HCT116 (cell line): ENCODE results near the gene SAYSD1. TPM values are rescaled to one million over a fixed set of nuclear protein-coding genes. Genes with fewer than 3 reads are reported as not detected.

Experiments used
- ATAC-seq: fragments of 200-7000 bp; cut with Tn5 transposase; 2 replicates; pipeline ENCODE4 v1.9.1; 2020; ENCODE audit warnings: mild to moderate bottlenecking, moderate library complexity
- BruUV-seq: library from RNA; stranded (reverse); fragments of 400-500 nt; replicated peaks from 2 replicates; lab custom pipeline; 2021; lab: Mats Ljungman, UMichigan
- CTCF ChIA-PET: fragments of 300-600 bp; sonication (Branson Sonifier 250); formaldehyde crosslinking; loops from one replicate; lab custom pipeline; 2021; ENCODE audit warnings: antibody characterized with exemption; lab: Charles Lee
- POLR2A ChIA-PET: fragments of 300-600, 350-600 bp; sonication (Branson Sonifier 250); formaldehyde crosslinking; loops from one replicate; lab custom pipeline; 2021; ENCODE audit warnings: antibody characterized with exemption; lab: Charles Lee
- RAD21 ChIA-PET, 2 experiments: fragments of 300-600 bp; sonication (Branson Sonifier 250); formaldehyde crosslinking; loops; one replicate each; lab custom pipeline; 2023; ENCODE audit warnings: low total read pairs in 2 of 2; ENCODE audit not compliant: uncharacterized antibody in 2 of 2, unreplicated experiment in 2 of 2, low non-redundant PET in 1 of 2; lab: Charles Lee
- DNase-seq: peaks from one replicate; pipeline ENCODE4 v3.0.0-alpha.2; 2010; ENCODE audit warnings: low read depth, low spot score
- H2AFZ ChIP-seq: fragments of 200-600 bp; shearing (Covaris generic), sonication (generic); 2 replicates; pipeline ENCODE4 v1.6.1; 2017; ENCODE audit warnings: low read depth, mixed run types, mixed read lengths, antibody characterized with exemption, low read length; ENCODE audit not compliant: poor library complexity, severe bottlenecking
- H3K27ac ChIP-seq: 2 replicates; pipeline ENCODE4 v1.5.1; 2012; ENCODE audit warnings: low read depth, low read length
- H3K27me3 ChIP-seq: fragments of 200-600 bp; sonication (generic); 2 replicates; pipeline ENCODE4 v1.6.1; 2016; ENCODE audit warnings: mixed run types, low read length, mixed read lengths; ENCODE audit not compliant: insufficient read depth
- H3K36me3 ChIP-seq, 2 experiments: fragments of 200-500 bp in 1 of 2; fragments of 200-600 bp in 1 of 2; sonication (Bioruptor generic) in 1 of 2; sonication (generic) in 1 of 2; 2 replicates each; pipeline versions ENCODE4 v1.5.1 to v1.6.1; 2014 to 2016; ENCODE audit warnings: low read length in 2 of 2, inconsistent platforms in 1 of 2, mixed read lengths in 1 of 2, mixed run types in 1 of 2; ENCODE audit not compliant: insufficient read depth in 2 of 2, control insufficient read depth in 1 of 2
- H3K4me1 ChIP-seq, 2 experiments: fragments of 200-600 bp in 1 of 2; sonication (generic) in 1 of 2; 2 replicates each; pipeline versions ENCODE4 v1.5.1 to v1.6.1; 2012 to 2017; ENCODE audit warnings: low read length in 2 of 2, inconsistent platforms in 1 of 2, mild to moderate bottlenecking in 1 of 2, mixed read lengths in 1 of 2, mixed run types in 1 of 2, moderate library complexity in 1 of 2; ENCODE audit not compliant: insufficient read depth in 2 of 2, control insufficient read depth in 1 of 2
- H3K4me2 ChIP-seq: fragments of 200-600 bp; sonication (generic); 2 replicates; pipeline ENCODE4 v1.6.1; 2017; ENCODE audit warnings: mixed run types, low read length, mixed read lengths
- H3K4me3 ChIP-seq, 2 experiments: fragments of 200-600 bp in 1 of 2; sonication (generic) in 1 of 2; replicated peaks in 1 of 2; 2 replicates each; pipeline ENCODE4 v1.5.1; 2011 to 2016; ENCODE audit warnings: low read length in 2 of 2, control low read depth in 1 of 2, low read depth in 1 of 2, mild to moderate bottlenecking in 1 of 2, mixed read lengths in 1 of 2, mixed run types in 1 of 2
- H3K79me2 ChIP-seq: fragments of 200-600 bp; sonication (generic); 2 replicates; pipeline ENCODE4 v1.6.1; 2017; ENCODE audit warnings: mild to moderate bottlenecking, mixed run types, low read length, moderate library complexity, mixed read lengths; ENCODE audit not compliant: insufficient read depth
- H3K9ac ChIP-seq: fragments of 200-600 bp; sonication (generic); 2 replicates; pipeline ENCODE4 v1.6.1; 2016; ENCODE audit warnings: low read length, mixed read lengths
- H3K9me2 ChIP-seq: fragments of 200-600 bp; sonication (generic), shearing (Covaris generic); 2 replicates; pipeline ENCODE4 v1.6.1; 2017; ENCODE audit warnings: mixed run types, mild to moderate bottlenecking, moderate library complexity; ENCODE audit not compliant: insufficient read depth
- H3K9me3 ChIP-seq, 2 experiments: fragments of 200-500 bp in 1 of 2; fragments of 200-600 bp in 1 of 2; sonication (Bioruptor generic) in 1 of 2; sonication (generic) in 1 of 2; 2 replicates each; pipeline ENCODE4 v1.6.1; 2014 to 2017; ENCODE audit warnings: low read length in 2 of 2, mixed read lengths in 2 of 2, inconsistent platforms in 1 of 2, low read depth in 1 of 2, mild to moderate bottlenecking in 1 of 2, mixed run types in 1 of 2, moderate library complexity in 1 of 2; ENCODE audit not compliant: control insufficient read depth in 1 of 2, insufficient read depth in 1 of 2
- H4K20me1 ChIP-seq: fragments of 200-600 bp; sonication (generic), shearing (Covaris generic); 2 replicates; pipeline ENCODE4 v1.6.1; 2017; ENCODE audit warnings: mixed run types, mild to moderate bottlenecking, moderate library complexity; ENCODE audit not compliant: insufficient read depth
- EGR1 ChIP-seq: IDR thresholded peaks from 2 replicates; pipeline ENCODE4 v1.6.1; 2012; ENCODE audit warnings: low read depth
- ELF1 ChIP-seq: IDR thresholded peaks from 2 replicates; pipeline ENCODE4 v1.6.1; 2012; ENCODE audit warnings: low read depth, borderline replicate concordance
- EZH2 ChIP-seq: fragments of 200-600 bp; sonication (generic); IDR thresholded peaks from 2 replicates; pipeline ENCODE4 v1.6.1; 2017; ENCODE audit warnings: antibody characterized with exemption, mixed run types
- EZH2phosphoT487 ChIP-seq: fragments of 200-600 bp; IDR thresholded peaks from 2 replicates; pipeline ENCODE4 v1.6.1; 2018; ENCODE audit warnings: antibody characterized with exemption, borderline replicate concordance
- FOSL1 ChIP-seq: IDR thresholded peaks from 2 replicates; pipeline ENCODE4 v1.6.1; 2012; ENCODE audit warnings: low read depth
- JUND ChIP-seq: IDR thresholded peaks from 2 replicates; pipeline ENCODE4 v1.6.1; 2012
- POLR2A ChIP-seq: IDR thresholded peaks from 2 replicates; pipeline ENCODE4 v1.7.0; 2011; ENCODE audit warnings: borderline replicate concordance; ENCODE audit not compliant: insufficient read depth, insufficient read length; ENCODE audit errors: extremely low read depth
- POLR2AphosphoS5 ChIP-seq: IDR thresholded peaks from 2 replicates; pipeline ENCODE4 v1.6.1; 2011; ENCODE audit warnings: mild to moderate bottlenecking, low read depth, low read length, moderate library complexity
- SIN3A ChIP-seq: IDR thresholded peaks from 2 replicates; pipeline ENCODE4 v1.6.1; 2012; ENCODE audit warnings: low read depth
- SP1 ChIP-seq: IDR thresholded peaks from 2 replicates; pipeline ENCODE4 v1.6.1; 2012; ENCODE audit warnings: low read depth
- SRF ChIP-seq: IDR thresholded peaks from 2 replicates; pipeline ENCODE4 v1.6.1; 2012; ENCODE audit warnings: low read depth
- TCF7L2 ChIP-seq: IDR thresholded peaks from 2 replicates; pipeline ENCODE4 v1.7.0; 2011; ENCODE audit warnings: borderline replicate concordance, inconsistent platforms; ENCODE audit not compliant: insufficient read depth, insufficient read length; ENCODE audit errors: extremely low read depth
- YY1 ChIP-seq: IDR thresholded peaks from 2 replicates; pipeline ENCODE4 v1.6.1; 2011; ENCODE audit warnings: low read length, low read depth, moderate library complexity, mild to moderate bottlenecking; ENCODE audit not compliant: insufficient replicate concordance; ENCODE audit errors: extremely low read depth
- ZBTB33 ChIP-seq: IDR thresholded peaks from 2 replicates; pipeline ENCODE4 v1.6.1; 2011; ENCODE audit warnings: mild to moderate bottlenecking, low read length, moderate library complexity; ENCODE audit not compliant: insufficient replicate concordance; ENCODE audit errors: extremely low read depth
- ZFX ChIP-seq: fragments of 450-650 bp; IDR thresholded peaks from 2 replicates; pipeline ENCODE4 v1.6.1; 2017
- ZNF274 ChIP-seq: fragments of 200-500 bp; sonication (Bioruptor generic); IDR thresholded peaks from 2 replicates; pipeline ENCODE4 v1.6.1; 2014; ENCODE audit warnings: mild to moderate bottlenecking, low read depth, low read length, inconsistent platforms
- intact Hi-C: fragments of 100-400 bp; cut with micrococcal nuclease; formaldehyde crosslinking; loops from 2 replicates; pipeline ENCODE4 v1.10.0; 2022
- total RNA-seq: library from RNA; stranded (reverse); gene quantifications from one replicate; pipeline ENCODE4 v1.2.1, GENCODE V29; 2021; ENCODE audit not compliant: unreplicated experiment

SAYSD1 gene
- total RNA-seq, 1 experiment from 2014 or later: 10.1 TPM

DNA sequence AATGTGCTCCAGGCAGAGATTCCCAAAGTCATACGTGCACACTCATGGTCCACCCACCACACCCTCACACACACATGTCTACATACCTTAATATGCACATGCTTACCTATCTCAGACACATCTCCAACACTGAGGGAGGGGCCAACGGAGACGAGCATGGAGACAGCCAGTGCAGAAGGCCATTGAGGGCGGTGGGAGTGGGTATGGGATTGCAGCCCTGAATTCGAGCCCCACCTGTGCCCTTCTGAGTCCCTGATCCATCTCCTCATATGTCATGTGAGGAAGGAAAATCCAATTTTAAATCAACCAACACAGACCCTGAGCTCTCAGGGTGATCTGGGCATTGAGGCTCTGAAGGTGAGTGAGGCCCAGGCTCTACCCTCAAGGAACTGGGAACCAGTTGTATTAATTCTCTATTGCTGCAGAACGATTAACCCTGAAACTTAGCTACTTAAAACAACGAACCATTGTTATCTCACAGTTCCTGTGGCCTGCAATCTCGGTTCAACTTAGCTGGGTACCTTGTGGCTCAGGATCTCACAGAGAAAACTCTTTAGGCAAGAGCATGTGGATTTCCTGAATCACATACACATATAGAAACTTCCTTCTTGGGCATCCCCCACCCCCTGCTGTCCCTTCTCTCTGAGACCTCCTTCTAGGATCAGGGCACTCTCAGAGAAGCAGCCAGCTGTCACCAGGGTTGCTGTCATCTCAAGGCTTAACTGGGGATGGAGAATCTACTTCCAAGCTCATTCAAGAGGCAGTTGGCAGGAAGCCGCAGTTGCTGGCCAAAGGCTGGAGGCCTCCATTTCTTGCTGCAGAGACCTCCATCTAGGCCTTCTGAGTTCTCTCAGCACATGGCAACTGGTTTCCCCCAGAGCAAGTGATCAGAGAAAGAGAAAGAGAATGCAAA lies 38.1 kb downstream of the SAYSD1 start:
- Histone ChIP-seq H3K79me2 (no peaks in the 10 kb centered on the region), H3K36me3 (no peaks in the 10 kb centered on the region), H3K4me3 (no peak overlapping the region), H3K4me2 (no peak overlapping the region), H3K9me2 (no peaks in the 10 kb centered on the region), H3K27me3 (peaks cover 7% of the 10 kb centered on the region; the same call in 1 of the 2 replicates), H3K9ac (no peak overlapping the region), H3K9me3 (no peaks in the 10 kb centered on the region), H3K4me1 (no peaks in the 10 kb centered on the region), H2AFZ (no peak overlapping the region), H4K20me1 (no peaks in the 10 kb centered on the region; the same call in 1 of the 2 replicates), H3K27ac (no peak overlapping the region)
- ChIA-PET CTCF (no interaction called here), RAD21 (no interaction called here), POLR2A (no interaction called here)
- TF ChIP-seq ZFX (no peak), EZH2phosphoT487 (no peak), YY1 (no peak), TCF7L2 (no peak), SRF (no peak), JUND (no peak), ZNF274 (no peak), ZBTB33 (no peak), SIN3A (no peak), EZH2 (no peak), EGR1 (no peak), FOSL1 (no peak), POLR2A (no peak), POLR2AphosphoS5 (no peak), SP1 (no peak), ELF1 (no peak)
- no TSS peak for BruUV-seq
- ATAC-seq (no peak), DNase-seq (no peak)
- intact Hi-C loops: no loop called here
